GM21515 (cell line): ENCODE results near the gene POLR2A.
"Not testable (repeated sequence)": the region's sequence is repeated elsewhere in the genome, so short reads cannot be mapped to it uniquely, and the experiment has no call there.

Experiments
- ATAC-seq: cut with Tn5 transposase; IDR thresholded peaks from one replicate; pipeline ENCODE4 v1.9.1; 2021; ENCODE audit not compliant: unreplicated experiment

The POLR2A gene

DNA sequence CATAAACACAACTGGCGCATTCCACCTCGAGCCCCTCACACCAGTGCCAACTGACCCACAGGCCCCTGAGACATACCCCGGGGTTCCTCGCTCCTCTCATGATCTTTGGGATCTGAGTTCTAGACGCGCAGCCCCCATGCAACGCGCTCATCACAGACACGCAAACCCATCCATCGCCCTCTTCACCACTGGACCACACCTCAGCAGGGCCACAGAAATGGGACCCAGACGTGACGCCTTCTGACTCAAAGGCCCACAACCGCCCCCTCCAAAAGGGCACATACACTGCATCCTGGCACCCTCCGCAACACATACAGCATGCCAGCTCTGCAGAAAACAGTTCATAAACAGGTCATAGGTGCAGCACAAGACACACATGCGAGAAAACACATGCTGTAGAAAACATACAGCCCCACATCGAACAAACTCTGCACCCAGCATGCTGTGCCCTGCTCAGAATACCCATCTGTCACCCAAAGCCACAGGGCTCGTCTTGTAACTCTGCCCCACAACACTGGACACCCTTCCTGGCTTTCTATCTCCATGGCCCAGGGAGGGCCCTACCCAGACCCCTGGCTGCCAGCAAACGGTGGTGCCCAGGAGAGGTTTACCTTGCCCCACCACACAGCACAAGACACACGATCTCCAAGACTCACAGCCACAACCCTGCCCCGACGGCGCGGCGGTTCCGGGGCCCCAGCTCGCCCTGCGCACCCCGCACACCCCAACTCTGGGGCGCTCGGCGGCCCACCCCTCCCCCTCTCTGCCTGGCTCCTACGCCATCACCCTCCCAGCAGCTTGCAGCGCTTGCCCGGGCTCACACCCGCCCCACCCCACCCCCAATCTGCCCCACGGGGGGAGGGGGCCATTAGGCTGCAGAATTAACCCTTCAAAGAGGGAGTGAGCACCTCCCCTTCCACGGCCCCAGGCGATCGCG lies 5.6 kb upstream of the POLR2A start:
- no peak for ATAC-seq

GRCh38 chr17:7479213-7480088 lies 4.7 kb upstream of the POLR2A start, which contains the start of gene ZBTB4:
Gene ZBTB4, minus strand, starts transcription at chr17:7479631. Its CDS starts 12,830 bp downstream, at chr17:7466801.
- no peak for ATAC-seq

GRCh38 chr17:7480089-7480384 lies 4.1 kb upstream of the POLR2A start:
- no peak for ATAC-seq

DNA sequence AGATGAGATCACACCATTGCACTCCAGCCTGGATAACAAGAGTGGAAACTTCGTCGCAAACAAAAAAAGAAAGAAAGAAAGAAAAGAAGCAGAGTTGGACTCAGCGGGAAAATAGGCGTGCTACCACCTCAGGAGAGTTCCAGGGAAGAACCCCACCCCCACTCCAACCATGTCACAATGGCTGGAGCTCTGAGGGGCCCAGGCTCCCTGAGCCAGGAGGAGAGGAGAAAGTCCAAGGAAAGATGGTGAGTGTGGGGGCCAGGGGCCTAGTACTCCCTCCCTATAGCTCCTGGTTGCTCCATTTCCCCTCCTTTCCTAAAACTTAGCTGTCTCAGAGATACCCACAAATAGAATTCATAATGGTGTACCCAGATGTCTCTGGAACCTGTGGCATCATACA lies 2.9 kb upstream of the POLR2A start, which contains the start of gene SLC35G6:
Gene SLC35G6 (plus strand): TSS at position 172 of the 400 bp plus-strand sequence. CDS start 71 bp downstream, at position 243.
- not testable (repeated sequence) for ATAC-seq

DNA sequence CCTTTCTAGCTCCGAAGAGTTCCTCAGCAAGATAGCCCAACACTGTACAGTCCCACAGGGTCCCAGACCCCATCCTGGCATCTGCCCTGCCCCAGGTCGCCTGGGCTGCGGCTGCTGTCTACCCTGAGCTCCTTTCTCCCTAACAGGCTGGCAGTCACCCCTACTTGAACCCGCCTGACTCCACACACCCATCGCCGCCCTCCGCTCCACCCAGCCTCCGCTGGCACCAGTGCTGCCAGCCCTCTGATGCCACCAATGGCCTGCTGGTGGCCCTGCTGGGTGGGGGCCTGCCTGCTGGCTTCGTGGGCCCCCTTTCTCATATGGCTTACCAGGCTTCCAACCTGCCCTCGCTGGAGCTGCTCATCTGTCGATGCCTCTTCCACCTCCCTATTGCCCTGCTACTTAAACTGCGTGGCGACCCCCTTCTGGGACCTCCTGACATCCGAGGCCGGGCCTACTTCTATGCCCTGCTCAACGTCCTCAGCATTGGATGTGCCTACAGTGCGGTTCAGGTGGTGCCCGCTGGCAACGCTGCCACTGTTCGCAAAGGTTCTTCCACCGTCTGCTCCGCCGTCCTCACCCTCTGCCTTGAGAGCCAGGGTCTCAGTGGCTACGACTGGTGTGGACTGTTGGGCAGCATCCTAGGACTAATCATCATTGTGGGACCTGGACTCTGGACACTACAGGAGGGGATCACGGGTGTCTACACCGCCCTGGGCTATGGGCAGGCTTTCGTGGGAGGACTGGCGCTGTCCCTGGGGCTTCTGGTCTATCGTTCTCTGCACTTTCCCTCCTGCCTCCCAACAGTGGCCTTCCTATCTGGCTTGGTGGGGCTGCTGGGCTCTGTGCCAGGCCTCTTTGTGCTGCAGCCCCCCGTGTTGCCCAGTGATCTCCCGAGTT lies 2.1 kb upstream of the POLR2A start:
- ATAC-seq, result not testable (repeated sequence)

DNA sequence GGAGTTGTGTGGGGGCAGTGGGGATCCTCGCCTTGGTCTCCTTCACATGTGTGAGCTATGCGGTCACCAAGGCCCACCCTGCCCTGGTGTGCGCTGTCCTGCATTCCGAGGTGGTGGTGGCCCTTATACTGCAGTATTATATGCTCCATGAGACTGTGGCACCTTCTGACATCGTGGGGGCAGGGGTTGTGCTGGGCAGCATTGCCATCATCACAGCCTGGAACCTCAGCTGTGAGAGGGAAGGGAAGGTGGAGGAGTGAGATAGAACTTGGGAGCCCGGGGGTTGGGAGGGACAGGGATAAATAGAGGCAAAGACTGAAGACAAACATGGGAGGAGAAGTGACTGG lies 1.5 kb upstream of the POLR2A start:
- not testable (repeated sequence) for ATAC-seq

DNA sequence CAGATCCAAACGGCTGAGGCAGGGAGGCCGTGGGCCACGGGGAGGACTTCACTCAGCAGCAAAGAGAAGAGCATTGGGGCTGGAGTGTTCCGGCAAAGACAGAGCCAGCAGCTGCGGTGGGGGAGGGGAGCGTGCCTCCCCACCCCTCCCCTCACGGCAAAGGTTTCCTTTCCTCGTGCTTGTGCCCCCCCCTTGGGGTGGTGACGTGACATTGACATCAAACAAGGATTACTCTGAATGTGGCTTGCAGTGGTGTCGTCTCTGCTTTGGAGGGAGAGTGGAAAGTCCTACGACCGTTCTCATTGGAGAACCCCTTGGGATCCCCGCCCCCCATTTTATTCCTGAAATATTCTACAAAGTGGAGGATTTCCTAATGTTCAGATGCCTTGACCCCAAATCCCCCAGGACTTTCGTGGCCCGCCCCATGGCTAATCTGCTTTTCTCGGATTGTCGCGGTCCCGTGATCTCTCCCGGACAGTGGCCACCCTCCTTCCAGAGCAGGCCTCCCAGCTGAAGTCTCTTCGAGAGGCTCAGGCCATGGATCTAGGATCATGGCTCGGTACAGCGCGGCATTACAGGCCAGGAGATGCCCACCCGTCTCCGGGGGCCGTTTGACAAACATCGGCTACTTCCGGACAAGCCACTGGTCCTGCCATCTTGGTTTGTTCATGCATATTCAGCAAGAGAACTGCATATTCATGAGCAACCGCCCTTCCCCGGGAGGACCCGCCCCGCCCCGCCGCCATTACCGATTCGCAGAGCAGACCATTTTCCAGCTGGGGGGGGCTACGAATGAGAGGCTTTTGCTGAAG lies 705 bp upstream of the POLR2A start:
- peak; percentile 29 for ATAC-seq

GRCh38 chr17:7484919-7485377 lies 782 bp downstream of the POLR2A start:
- peak; percentile 2 for ATAC-seq

DNA sequence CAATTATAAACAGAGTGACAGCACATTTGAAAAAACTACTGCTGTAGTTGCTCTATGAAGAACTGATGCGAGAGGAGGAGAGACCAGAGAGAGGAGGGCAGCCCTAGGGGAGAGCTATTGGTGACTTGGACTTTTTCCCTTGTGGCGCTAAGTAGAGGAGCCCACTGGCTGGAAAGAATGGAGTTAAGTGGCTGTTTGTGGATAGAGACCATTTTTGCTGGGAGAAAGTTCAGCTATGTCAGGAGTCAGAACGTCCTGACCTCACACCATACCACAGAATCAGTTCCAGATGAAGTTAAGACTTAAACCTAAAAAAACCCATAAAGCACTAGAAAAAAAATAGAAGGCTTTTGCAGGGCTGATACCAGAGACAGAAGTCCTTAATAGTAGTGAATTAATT lies 2.0 kb downstream of the POLR2A start:
- no peak for ATAC-seq

DNA sequence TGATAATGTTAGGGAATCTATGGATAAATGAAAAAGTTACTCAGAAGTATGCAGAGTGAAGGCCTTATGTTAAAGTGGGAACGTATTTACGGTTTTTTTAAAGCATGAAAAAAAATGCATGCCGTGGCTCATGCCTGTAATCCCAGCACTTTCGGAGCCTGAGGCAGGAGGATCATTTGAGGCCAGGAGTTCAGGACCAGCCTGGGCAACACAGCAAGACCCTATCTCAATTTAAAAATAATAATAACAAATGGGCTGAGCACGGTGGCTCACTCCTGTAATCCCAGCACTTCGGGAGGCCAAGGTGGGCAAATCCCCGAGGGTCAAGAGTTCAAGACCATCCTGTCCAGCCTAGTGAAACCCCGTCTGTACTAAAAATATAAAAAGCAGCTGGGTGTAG lies 6.0 kb downstream of the POLR2A start:
- ATAC-seq, result no peak

DNA sequence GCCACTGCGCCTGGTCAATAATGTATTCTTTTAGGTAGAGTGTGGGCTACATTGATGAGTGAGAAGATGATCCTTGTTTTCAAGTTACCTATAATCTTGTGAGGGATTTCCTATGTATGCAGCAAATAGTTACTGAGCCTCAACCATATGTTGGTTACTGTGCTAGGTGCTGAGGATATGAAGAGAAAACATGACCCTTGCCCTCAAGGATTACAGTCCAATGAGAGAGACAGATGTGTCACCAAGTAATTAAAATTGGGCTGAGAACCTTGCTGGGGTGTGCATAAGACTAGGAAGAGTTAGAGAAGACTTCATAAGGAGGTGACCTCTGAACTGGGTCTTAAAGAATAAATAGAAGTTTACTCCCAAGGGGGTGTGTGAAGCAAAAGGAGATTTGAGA lies 7.4 kb downstream of the POLR2A start:
- no peak for ATAC-seq

- ATAC-seq, result no peak
Observed at GRCh38 chr17:7493941-7494340, 9.8 kb downstream of the POLR2A start.

GRCh38 chr17:7495906-7496434 lies 11.8 kb downstream of the POLR2A start:
- no peak for ATAC-seq

- ATAC-seq, result no peak
Observed at GRCh38 chr17:7496470-7497183, 12.5 kb downstream of the POLR2A start.

GRCh38 chr17:7497228-7497627 lies 13.1 kb downstream of the POLR2A start:
- ATAC-seq, result no peak

GRCh38 chr17:7497636-7498035 lies 13.5 kb downstream of the POLR2A start:
- no peak for ATAC-seq

DNA sequence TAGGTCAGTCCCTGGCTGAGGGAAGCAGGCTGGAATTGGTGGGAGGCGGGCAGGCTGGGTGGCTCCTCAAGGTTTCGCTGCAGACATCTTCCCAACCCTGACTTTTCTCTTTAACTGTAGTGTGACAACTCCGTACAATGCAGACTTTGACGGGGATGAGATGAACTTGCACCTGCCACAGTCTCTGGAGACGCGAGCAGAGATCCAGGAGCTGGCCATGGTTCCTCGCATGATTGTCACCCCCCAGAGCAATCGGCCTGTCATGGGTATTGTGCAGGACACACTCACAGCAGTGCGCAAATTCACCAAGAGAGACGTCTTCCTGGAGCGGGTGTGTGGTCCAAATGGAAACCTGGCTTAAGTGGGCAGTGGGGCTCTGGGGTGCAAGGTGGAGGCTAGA lies 15.0 kb downstream of the POLR2A start:
- ATAC-seq, result no peak

DNA sequence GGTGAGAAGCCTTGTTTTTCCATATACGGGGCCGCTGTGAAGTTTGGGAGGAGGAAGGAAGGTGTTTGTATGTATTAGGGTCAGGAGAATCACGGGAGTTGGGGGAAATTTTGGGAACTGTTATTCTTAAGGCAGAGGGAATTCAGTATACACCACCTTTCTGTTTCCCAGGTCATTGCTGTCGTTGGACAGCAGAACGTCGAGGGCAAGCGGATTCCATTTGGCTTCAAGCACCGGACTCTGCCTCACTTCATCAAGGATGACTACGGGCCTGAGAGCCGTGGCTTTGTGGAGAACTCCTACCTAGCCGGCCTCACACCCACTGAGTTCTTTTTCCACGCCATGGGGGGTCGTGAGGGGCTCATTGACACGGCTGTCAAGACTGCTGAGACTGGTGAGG lies 17.6 kb downstream of the POLR2A start:
- ATAC-seq, result no peak
